GM18870 (cell line): ENCODE data around the gene ZCCHC7.

ENCODE experiments used
- ATAC-seq: cut with Tn5 transposase; IDR thresholded peaks from one replicate; pipeline ENCODE4 v1.9.1; 2021; ENCODE audit warnings: moderate library complexity; ENCODE audit not compliant: unreplicated experiment

The ZCCHC7 gene

DNA sequence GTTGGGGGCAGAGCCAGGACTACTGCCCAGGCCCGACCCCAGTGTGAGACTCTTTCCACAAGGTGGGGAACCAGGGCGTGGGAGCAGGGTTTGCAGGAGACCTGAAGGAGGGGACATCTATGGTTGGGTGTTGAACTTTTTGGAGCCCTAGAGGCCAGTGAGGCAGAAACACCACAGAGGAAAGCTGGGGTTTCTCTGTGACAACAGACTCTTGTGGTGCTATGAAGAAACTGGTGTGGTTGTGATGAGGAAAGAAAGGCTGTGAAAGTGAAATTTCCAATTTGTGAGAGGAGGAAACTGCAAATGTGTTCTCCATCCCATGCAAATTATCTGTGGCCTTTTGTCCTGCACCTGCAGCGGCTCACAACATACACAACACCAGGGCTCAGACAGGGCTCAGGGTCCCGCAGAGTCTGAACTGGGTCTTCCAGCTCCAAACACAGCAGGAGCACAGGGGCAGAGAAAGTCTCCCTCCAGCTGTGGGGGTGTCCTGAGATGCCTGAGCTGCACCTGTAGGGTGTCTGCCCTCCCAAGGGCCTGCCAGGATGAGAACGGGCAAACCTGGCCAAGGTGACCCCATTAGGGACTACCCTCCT is 250.7 kb downstream of the ZCCHC7 start:
- peak; percentile 56 for ATAC-seq

DNA sequence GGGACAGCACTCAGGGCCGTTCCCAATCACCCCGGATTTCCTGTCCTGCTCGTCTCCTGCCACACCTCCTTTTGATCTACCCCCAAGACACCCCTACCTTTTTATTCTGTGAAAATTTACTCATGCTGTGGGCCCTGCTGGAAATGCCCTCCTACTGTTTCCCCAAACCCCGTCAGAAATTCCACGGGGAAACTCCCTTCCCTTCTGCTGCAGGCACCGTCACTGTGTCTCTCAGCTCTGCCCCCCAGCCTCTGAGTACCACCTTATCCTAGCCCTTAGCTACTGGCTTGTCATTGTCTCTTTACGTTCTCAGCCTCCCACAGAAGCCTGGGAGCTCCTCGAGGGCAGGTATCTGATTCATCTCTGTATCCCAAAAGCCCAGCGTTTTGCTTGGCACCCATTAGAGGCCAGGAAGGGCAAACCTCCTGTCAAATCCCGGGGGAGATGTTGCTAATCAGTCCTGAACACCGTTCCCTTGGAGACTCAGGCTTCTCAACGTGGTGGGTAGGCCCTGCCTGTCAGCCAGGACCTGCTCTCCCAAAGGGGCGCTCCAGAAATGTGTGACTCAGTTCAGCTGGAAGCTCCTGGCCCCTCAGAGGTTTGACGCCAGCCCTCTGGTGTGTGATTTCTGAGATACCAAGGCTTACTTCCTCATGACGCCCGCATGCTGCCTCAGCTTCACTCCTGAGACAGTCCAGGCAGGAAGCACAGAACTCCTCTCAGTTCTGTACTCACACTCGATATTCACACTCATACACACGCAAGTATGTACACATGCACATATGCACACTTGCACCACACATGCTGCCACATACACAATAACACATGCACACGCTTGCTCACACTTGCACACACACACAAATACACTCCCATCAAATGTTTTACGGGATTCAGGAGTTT is 251.4 kb downstream of the ZCCHC7 start:
- peak; percentile 7 for ATAC-seq

DNA sequence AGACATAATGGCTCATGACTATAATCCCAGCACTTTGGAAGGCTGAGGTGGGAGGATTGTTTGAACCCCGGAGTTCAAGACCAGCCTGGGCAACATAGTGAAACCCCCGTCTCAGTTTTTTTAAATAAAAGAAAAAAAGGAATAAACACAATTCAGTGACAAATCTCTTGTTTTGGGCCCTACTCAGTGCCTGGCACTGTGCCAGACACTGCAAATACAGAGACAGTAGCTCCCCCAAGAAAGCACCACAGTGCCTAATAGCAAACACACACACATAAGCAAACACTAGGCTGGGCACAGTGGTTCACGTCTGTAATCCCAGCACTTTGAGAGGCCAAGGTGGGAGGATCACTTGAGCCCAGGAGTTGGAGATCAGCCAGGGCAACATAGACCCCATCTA is 252.5 kb downstream of the ZCCHC7 start:
- no peak for ATAC-seq

DNA sequence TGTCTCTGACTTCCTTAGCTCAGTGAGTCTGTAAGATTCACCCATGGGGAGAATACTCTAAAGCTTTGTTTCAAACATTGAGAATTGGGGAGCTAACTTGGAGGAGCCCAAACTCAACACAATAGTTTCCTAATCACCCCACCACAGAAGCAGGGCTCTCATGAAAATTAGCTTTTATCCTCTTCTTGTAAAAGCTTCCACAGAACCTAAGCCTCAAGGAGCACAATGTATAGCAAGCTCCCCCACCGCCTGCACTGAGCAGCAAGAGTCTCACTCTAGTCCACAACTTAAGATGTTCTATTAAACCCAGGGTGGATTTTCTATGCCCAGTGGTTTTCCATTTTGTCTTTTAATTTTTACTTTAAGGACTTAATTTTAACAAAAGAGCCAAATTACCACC is 253.2 kb downstream of the ZCCHC7 start:
- no peak for ATAC-seq

GRCh38 chr9:37374892-37375291 is 254.5 kb downstream of the ZCCHC7 start:
- peak; percentile 37 for ATAC-seq

DNA sequence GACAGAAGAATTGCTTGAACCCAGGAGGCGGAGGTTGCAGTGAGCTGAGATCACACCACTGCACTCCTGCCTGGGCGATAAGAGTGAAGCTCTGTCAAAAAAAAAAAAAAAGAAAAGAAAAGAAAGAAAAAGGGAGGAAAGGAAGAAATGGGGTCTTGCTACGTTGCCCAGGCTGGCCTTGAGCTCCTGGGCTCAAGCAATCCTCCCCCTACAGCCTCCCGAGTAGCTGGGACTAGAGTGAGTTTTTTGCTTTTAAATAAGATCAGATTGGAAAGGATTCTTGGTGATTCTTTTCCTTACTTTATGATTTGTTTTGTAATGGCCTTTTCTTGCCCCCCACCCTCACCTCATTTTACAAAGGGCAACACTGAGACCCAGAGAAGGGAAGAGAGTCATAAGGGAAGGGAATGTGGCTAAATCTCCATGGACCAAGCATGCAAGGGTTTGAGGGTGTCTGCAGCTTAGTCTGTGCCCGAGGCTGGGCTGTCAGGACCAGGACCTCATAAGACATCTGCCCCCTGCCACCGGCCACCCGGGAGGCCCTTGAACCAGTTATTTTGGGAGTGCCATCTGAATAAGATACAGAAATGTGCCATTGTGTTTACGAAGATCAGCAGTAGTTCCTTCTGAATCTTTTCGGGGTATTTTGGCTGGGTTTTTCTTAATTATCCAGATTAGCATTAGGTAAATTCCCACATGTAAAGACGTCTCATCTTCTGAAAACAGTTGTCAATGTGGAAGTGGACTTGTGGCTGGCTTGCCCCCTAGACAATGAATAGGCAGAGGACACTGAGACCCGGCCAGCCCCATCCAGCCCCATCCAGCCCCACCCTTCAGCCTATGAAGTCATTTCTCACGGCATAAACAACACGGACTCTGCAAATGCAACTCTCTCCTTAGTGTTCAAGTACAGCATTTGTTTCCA is 257.6 kb downstream of the ZCCHC7 start:
- ATAC-seq = no peak

DNA sequence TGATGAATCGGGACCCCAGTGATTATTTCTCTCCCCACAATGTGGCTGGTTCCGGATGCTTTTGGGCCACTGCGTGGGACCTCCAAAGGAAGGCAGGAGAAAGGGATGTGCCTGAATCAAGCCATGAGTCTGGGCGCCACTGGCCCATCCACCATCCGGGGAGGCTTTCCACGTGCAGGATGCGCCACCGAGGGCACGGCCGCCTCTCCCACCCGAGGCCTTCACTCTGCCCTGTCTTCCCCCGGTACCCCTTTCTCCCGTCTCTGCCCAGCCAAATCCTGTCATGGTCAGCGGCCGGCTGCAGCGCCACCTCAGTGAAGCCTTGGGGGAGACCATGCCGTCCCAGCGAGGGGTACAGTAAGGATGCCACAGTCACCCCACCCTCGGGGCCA is 258.2 kb downstream of the ZCCHC7 start:
- no peak for ATAC-seq

GRCh38 chr9:37379835-37380234 is 259.5 kb downstream of the ZCCHC7 start:
- ATAC-seq = no peak

GRCh38 chr9:37380570-37380969 is 260.2 kb downstream of the ZCCHC7 start:
- no peak for ATAC-seq

GRCh38 chr9:37381094-37381741 is 260.8 kb downstream of the ZCCHC7 start:
- no peak for ATAC-seq

GRCh38 chr9:37382161-37382981 is 262.0 kb downstream of the ZCCHC7 start:
- no peak for ATAC-seq

DNA sequence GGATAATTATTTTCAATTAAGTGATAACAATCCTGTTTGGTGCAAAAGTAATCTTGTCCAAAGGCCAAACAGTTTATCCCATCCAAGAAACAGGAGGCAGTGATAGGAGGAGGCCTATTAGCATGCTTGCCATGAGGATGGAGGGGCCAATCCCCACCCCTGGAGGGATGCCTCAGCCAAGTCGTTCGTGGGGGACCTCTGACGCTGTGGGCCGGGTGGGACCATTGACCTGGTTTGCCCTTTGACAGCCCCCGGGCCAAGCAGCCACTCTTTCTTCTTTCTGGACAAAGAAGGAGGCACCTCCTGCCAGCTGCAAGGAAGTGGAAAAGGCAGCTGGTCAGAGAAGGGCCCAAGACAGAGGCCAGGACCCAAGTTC is 262.6 kb downstream of the ZCCHC7 start:
- ATAC-seq = no peak

- ATAC-seq = no peak
These were observed 263.0 kb downstream of the ZCCHC7 start for GRCh38 chr9:37383393-37383792.

DNA sequence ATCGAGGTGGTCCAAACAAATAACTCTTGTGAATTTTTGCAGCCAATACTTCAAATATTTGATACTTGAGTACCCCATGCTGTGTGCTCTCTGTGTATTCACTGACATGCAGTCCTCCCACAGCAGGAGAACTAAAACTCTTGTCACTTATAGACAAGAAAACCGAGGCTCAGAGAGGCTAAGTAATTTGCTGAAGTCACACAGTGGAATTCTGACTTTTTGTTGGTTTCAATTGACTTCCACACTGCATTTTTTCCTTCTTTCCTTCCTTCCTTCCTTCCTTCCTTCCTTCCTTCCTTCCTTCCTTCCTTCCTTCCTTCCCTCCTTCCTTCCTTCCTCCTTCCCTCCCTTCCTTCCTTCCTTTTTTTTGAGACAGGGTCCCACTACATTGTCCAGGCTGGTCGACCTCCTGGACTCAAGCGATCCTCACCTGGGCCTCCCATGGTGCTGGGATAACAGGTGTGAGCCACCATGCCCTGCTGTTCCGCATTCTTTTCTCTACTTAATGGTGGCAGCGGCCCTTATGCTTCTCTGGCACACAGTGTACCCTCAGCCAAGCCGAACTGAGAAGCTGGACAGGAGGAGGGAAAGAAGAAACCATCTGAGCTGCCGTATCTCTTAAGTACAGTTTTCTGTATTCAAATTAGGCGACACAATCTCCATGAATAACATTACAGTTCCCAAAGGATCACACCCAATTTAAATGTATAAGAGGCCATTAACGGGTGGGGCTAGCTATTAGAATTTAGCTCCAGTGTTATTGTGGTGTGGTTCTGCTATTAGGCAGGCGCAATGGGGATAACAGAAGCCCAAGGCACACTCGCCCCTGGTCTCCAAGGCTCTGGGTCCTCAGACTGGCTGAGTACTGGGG is 263.7 kb downstream of the ZCCHC7 start:
- ATAC-seq = no peak

GRCh38 chr9:37385286-37385685 is 264.9 kb downstream of the ZCCHC7 start:
- no peak for ATAC-seq

GRCh38 chr9:37386988-37387387 is 266.6 kb downstream of the ZCCHC7 start:
- ATAC-seq = no peak

DNA sequence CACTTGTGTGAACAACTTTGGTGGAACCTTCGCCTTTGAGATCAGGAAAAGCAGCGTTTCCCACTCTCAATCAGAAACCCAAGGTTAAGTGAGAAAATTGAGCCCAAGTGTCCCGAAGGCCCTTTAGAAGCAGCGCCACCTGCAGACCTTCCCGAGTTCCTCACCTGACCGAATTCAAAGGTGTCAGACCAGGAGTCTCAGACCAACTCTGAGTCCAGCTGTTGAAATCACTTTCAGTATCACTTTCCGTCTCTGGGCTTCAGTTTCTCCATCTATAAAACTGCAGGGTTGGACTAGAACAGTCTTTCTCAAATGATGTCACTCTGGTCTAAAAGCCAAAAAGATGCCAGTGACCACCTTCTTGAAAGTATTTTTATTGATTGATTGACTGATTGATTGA is 270.4 kb downstream of the ZCCHC7 start:
- peak; percentile 86 for ATAC-seq

- ATAC-seq = no peak
These were observed 271.9 kb downstream of the ZCCHC7 start for GRCh38 chr9:37392272-37392671.

- no peak for ATAC-seq
These were observed 274.9 kb downstream of the ZCCHC7 start for GRCh38 chr9:37395229-37395628.
